ENCODE measurements around the gene ANKH.

ANKH gene

GRCh38 chr5:14893381-14893780 lies 21.8 kb upstream of the ANKH start:
- DNase-seq (ENCODE audit: low read depth): no peak
- no peak overlapping the region for H3K4me3 ChIP-seq (ENCODE audit: control insufficient read depth, low read depth, low read length)
- no peak for TF ChIP-seq CTCF (IDR thresholded peaks at IDR 0.05; ENCODE audit: control insufficient read depth, insufficient read depth, low read depth, low read length, missing control alignments)

DNA sequence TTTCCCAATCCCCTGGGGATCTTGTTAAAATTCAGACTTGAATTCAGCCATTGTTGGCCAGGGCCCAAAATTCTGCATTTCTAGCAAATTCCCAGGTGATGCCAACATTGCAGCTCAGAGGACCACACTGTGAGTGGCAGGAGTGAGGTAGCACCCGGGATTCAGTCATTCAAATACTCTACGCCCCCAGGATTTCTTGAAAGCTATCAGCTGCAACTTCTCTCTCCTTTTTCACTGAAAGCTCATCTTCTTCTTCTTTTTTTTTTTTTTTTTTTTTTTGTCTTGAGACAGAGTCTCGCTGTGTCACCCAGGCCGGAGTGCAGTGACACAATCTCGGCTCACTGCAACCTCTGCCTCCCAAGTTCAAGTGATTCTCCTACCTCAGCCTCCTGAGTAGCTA lies 19.3 kb upstream of the ANKH start:
- TF ChIP-seq CTCF (IDR thresholded peaks at IDR 0.05; ENCODE audit: control insufficient read depth, insufficient read depth, low read depth, low read length, missing control alignments): no peak
- DNase-seq (ENCODE audit: low read depth): no peak
- H3K4me3 ChIP-seq (ENCODE audit: control insufficient read depth, low read depth, low read length): no peak overlapping the region

GRCh38 chr5:14884062-14884612 lies 12.6 kb upstream of the ANKH start:
- no peak for DNase-seq (ENCODE audit: low read depth)
- TF ChIP-seq CTCF (IDR thresholded peaks at IDR 0.05; ENCODE audit: control insufficient read depth, insufficient read depth, low read depth, low read length, missing control alignments): no peak
- no peak overlapping the region for H3K4me3 ChIP-seq (ENCODE audit: control insufficient read depth, low read depth, low read length)

DNA sequence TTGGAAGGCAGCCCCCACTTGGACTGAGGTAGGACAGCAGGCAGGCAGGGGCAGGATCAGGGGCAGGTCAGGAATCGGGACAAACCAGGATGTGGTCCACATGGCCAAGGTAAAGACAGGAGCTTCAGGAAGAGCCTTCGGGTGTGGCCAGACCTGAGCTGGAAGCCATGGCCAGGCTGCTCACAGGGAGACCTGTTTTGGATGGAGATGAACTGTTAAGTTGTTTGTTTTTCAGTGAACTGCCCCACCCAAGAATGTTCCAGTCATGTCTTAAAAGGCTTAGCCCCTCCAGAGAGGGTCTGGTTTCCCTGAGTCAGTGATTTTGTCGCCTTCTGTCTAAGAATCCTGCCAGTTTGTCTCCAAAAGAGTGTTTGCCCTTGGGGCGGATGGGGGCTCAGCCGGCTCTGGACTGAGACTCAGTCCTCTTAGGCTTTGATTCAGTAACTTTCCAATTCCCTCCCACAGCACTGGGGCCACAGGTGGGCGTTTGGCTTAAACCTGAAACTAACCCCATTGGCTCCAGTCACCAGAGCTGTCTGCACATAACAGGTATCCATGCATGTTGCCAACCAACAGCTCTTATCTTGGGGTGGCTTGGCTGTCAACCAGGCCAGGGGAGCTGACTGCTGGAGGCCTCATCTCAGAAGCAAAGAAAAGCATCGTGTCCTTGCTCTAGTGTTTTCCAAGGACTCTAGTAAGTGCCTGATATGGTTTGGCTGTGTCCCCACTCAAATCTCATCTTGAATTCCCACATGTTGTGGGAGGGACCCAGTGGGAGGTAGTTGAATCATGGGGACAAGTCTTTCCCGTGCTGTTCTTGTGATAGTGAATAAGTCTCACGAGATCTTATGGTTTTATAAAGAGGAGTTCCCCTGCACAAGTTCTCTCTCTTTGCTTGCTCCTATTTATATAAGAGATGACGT lies 11.3 kb upstream of the ANKH start:
- no peak overlapping the region for H3K4me3 ChIP-seq (ENCODE audit: control insufficient read depth, low read depth, low read length)
- TF ChIP-seq CTCF (IDR thresholded peaks at IDR 0.05; ENCODE audit: control insufficient read depth, insufficient read depth, low read depth, low read length, missing control alignments): no peak
- DNase-seq (ENCODE audit: low read depth): no peak

DNA sequence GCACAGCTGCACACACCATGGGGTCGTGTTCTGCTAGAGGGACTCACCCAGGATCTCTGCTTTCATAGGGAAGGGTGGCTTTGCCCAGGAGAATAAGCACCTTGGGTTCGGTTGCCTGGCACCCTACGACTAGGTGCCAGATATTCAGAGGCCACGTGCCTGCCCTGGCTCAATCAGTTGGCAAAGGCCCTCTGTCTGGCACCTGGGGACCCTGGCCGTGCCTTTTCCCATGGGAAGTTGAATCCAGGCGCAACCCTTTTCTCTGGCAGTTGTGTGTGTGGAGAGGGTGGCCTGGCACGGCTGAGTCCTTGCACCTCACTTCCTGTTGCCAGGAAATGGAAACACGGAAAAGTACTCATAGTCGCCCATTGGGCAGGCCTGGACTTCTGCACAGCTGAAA lies 10.2 kb upstream of the ANKH start:
- H3K4me3 ChIP-seq (ENCODE audit: control insufficient read depth, low read depth, low read length): no peak overlapping the region
- TF ChIP-seq CTCF (IDR thresholded peaks at IDR 0.05; ENCODE audit: control insufficient read depth, insufficient read depth, low read depth, low read length, missing control alignments): no peak
- DNase-seq (ENCODE audit: low read depth): no peak

DNA sequence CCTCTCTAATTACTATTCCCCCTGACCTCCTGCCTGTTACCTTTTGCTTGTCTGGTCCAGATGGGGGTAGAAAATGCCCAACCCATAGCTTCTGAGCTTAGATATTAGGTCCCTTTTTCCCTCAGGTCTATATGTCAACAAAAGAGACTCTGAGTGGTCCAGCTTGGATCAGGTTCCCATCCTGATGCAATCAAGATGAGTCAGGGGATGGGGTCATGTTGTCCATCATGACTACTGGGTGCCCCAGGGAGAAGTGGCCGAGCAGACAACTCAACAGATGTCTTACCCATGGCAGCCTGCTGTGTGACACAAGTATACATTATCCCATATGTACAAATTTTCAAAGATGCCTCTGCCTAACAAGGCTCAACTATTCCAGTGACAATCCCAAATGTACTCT lies 9.1 kb upstream of the ANKH start:
- no peak for TF ChIP-seq CTCF (IDR thresholded peaks at IDR 0.05; ENCODE audit: control insufficient read depth, insufficient read depth, low read depth, low read length, missing control alignments)
- DNase-seq (ENCODE audit: low read depth): no peak
- no peak overlapping the region for H3K4me3 ChIP-seq (ENCODE audit: control insufficient read depth, low read depth, low read length)
